Testis (tissue), 3 donors: Measurements from ENCODE around the gene NRL. TPM values are rescaled to one million over a fixed set of nuclear protein-coding genes. Genes with fewer than 3 reads are reported as not detected.
"Not testable (repeated sequence)": the region's sequence is repeated elsewhere in the genome, so short reads cannot be mapped to it uniquely, and the experiment has no call there.

Source experiments
- DNase-seq: peaks from one replicate; pipeline ENCODE4 v3.0.0-alpha.2; 2019
- H3K27ac ChIP-seq, 2 donors: fragments of 200-600 bp; sonication (generic); one replicate each; pipeline ENCODE4 v1.5.1; 2019
- H3K27me3 ChIP-seq: fragments of 200-600 bp; sonication (generic); one replicate; pipeline ENCODE4 v1.5.1; 2019
- H3K36me3 ChIP-seq: fragments of 200-600 bp; sonication (generic); one replicate; pipeline ENCODE4 v1.5.1; 2017; ENCODE audit warnings: low read depth; ENCODE audit errors: missing control alignments
- H3K4me1 ChIP-seq: fragments of 200-600 bp; sonication (generic); one replicate; pipeline ENCODE4 v1.5.1; 2019
- H3K4me3 ChIP-seq, 2 donors: fragments of 200-600 bp; sonication (generic); one replicate each; pipeline ENCODE4 v1.5.1; 2017 to 2019
- H3K9me3 ChIP-seq: fragments of 200-600 bp; sonication (generic); one replicate; pipeline ENCODE4 v1.5.1; 2017
- POLR2A ChIP-seq: fragments of 450-650 bp; IDR thresholded peaks from one replicate; pipeline ENCODE4 v1.6.1; 2017; ENCODE audit warnings: antibody characterized with exemption, mild to moderate bottlenecking, moderate library complexity
- WGBS, 2 donors: methylation state at CpG; one replicate each; pipeline ENCODE4 v1.1.5; 2018; 5-methylcytosine and 5-hydroxymethylcytosine counted together
- intact Hi-C: fragments of 100-400 bp; cut with DNase I; formaldehyde crosslinking; loops from one replicate; pipeline ENCODE4 v1.15.1; 2023; ENCODE audit warnings: low total_unique reads
- polyA plus RNA-seq: library from polyadenylated mRNA; stranded (reverse); fragments of 350-450 nt; fragmentation: Illumina TruSeq; extraction: RNeasy Lipid Tissue Mini Kit (QIAGEN cat#74804); gene quantifications from one replicate; pipeline ENCODE4 v1.2.3, GENCODE V29; 2014; ENCODE audit warnings: low read depth, low replicate concordance; ENCODE audit not compliant: insufficient read depth
- total RNA-seq, 2 donors: library from RNA; depleted of rRNA; stranded (reverse); fragments of >200 nt; gene quantifications; one replicate each; pipeline ENCODE4 v1.2.3, GENCODE V29; 2016
- TF ChIP-seq, protein P1 (sequence below), 3 experiments: fragments of 450-650 bp in 2 of 3; fragments of 200-600 bp in 1 of 3; sonication (generic) in 1 of 3; IDR thresholded peaks; one replicate each; pipeline ENCODE4 v1.5.1; 2016 to 2019; ENCODE audit warnings: antibody characterized with exemption in 3 of 3, mild to moderate bottlenecking in 2 of 3, moderate library complexity in 1 of 3

Gene NRL
- total and polyA plus RNA-seq, 3 donors from 2014 or later: 6.6 to 8.3 (median 8.2) TPM

DNA sequence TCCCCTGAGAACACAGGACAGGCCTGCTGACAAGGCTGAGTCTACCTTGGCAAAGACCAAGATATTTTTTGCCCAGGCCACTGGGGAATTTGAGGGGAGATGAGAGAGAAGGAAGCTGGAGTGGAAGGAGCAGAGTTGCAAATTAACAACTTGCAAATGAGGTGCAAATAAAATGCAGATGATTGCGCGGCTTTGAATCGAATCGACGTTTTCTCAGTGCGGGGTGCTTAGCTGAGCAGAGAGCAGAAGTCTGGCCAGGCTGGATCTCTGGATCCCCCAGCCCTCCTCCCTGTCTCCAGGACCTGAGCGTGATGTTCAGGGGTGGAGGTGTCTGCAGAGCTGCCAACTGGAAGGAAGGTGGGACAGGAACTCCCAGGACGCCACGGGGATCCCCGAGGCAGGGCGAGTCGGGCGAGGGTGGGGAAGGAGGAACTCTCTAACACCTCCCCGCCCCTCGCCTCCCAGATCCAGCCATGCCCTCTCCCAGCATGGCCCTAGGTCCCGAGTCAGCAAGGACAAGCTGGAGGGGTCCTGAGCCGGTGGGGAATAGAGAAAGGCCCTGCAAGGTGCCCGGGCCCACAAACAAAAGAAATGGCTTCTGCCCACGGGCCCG, 63.5 kb downstream of the NRL start:
- H3K4me3 ChIP-seq: peak overlapping the region; percentile 64 to 70
- DNase-seq: peak; percentile 21
- H3K36me3 ChIP-seq: no peaks in the 10 kb centered on the region
- H3K9me3 ChIP-seq: no peaks in the 10 kb centered on the region
- H3K27ac ChIP-seq: peak overlapping the region; percentile 48 to 59
- peaks cover 8% of the 10 kb centered on the region for H3K4me1 ChIP-seq
- 16 to 17% methylated on average over 17 to 20 of the region's 20 CpGs for WGBS, 2 donors
- TF ChIP-seq, protein P1, sequence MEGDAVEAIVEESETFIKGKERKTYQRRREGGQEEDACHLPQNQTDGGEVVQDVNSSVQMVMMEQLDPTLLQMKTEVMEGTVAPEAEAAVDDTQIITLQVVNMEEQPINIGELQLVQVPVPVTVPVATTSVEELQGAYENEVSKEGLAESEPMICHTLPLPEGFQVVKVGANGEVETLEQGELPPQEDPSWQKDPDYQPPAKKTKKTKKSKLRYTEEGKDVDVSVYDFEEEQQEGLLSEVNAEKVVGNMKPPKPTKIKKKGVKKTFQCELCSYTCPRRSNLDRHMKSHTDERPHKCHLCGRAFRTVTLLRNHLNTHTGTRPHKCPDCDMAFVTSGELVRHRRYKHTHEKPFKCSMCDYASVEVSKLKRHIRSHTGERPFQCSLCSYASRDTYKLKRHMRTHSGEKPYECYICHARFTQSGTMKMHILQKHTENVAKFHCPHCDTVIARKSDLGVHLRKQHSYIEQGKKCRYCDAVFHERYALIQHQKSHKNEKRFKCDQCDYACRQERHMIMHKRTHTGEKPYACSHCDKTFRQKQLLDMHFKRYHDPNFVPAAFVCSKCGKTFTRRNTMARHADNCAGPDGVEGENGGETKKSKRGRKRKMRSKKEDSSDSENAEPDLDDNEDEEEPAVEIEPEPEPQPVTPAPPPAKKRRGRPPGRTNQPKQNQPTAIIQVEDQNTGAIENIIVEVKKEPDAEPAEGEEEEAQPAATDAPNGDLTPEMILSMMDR (IDR thresholded peaks at IDR 0.05): no peak
- no peak for TF ChIP-seq POLR2A
- H3K27me3 ChIP-seq: no peaks in the 10 kb centered on the region
- intact Hi-C loops: no loop called here

GRCh38 chr14:24050753-24051152, 64.0 kb downstream of the NRL start:
- H3K9me3 ChIP-seq, intact Hi-C loops, H3K36me3 ChIP-seq, H3K4me3 ChIP-seq, H3K4me1 ChIP-seq, H3K27ac ChIP-seq, H3K27me3 ChIP-seq: not testable (repeated sequence)
- DNase-seq: peak; percentile 9
- WGBS, 2 donors: 39 to 59% methylated on average over 5 to 8 of the region's 8 CpGs

DNA sequence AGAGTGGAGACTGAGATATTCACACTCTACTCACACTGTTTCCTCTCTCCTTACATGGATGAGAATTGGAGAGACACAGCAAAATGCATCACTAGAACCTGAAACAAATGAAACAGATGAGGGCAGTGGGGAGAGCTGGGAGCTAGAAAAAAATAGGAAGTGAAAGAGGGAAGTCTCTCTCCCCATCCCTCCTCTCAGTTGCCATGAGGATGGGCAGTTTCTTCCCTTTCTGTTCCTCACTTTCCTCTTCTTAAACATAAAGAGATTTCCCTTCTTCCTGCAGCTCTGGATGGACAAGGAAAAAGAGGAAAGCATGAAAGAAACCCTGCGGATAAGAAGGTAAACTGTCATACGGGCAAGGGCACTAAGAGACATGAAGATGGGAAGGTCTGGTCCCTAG, 65.7 kb downstream of the NRL start:
- H3K4me3 ChIP-seq, intact Hi-C loops, H3K36me3 ChIP-seq, H3K27ac ChIP-seq, H3K9me3 ChIP-seq, H3K27me3 ChIP-seq, H3K4me1 ChIP-seq: not testable (repeated sequence)
- WGBS, 2 donors: 76 to 84% methylated on average over 2 of the region's 2 CpGs
- DNase-seq: peak; percentile 9

- no peak overlapping the region for H3K4me3 ChIP-seq
- TF ChIP-seq, protein P1 (IDR thresholded peaks at IDR 0.05): no peak
- no peak for TF ChIP-seq POLR2A
- no peaks in the 10 kb centered on the region for H3K9me3 ChIP-seq
- 55 to 59% methylated on average over 5 of the region's 5 CpGs for WGBS, 2 donors
- no peaks in the 10 kb centered on the region for H3K36me3 ChIP-seq
- no peaks in the 10 kb centered on the region for H3K27me3 ChIP-seq
- intact Hi-C loops: no loop called here
- no peak overlapping the region for H3K27ac ChIP-seq
- DNase-seq: no peak
- no peaks in the 10 kb centered on the region for H3K4me1 ChIP-seq
These were observed 72.0 kb downstream of the NRL start for GRCh38 chr14:24042746-24043145.

GRCh38 chr14:24040692-24041091, 74.1 kb downstream of the NRL start:
- intact Hi-C loops: no loop called here

More at GRCh38 chr14:24040692-24041091, 74.1 kb downstream of the NRL start:
- no peak for TF ChIP-seq POLR2A
- TF ChIP-seq, protein P1 (IDR thresholded peaks at IDR 0.05): no peak
- Histone ChIP-seq H3K4me3 (no peak overlapping the region), H3K4me1 (no peaks in the 10 kb centered on the region), H3K36me3 (no peaks in the 10 kb centered on the region), H3K27ac (no peak overlapping the region), H3K9me3 (no peaks in the 10 kb centered on the region), H3K27me3 (no peaks in the 10 kb centered on the region)
- WGBS, 2 donors: 56 to 72% methylated on average over 2 of the region's 2 CpGs
- DNase-seq: no peak
